H1 (cell line): ENCODE data around the gene OBSCN. TPM values are rescaled to one million over a fixed set of nuclear protein-coding genes. Genes with fewer than 3 reads are reported as not detected.

Source experiments
- CTCF ChIA-PET: fragments of 300-600 bp; sonication (Branson Sonifier 250); formaldehyde crosslinking; loops from one replicate; lab custom pipeline; 2021; ENCODE audit not compliant: partially characterized antibody; lab: Charles Lee
- POLR2A ChIA-PET: fragments of 300-600 bp; sonication (Branson Sonifier 250); formaldehyde crosslinking; loops from one replicate; lab custom pipeline; 2021; ENCODE audit warnings: inconsistent platforms; ENCODE audit not compliant: partially characterized antibody; lab: Charles Lee
- DNase-seq, 2 experiments: peaks; one replicate each; pipeline versions ENCODE4 v3.0.0 to v3.0.0-alpha.2; 2010 to 2022; ENCODE audit warnings: low spot score in 2 of 2, low read depth in 1 of 2, mixed read lengths in 1 of 2
- FAIRE-seq: peaks from 2 replicates; lab custom pipeline; 2011; peaks lifted over from hg19 to GRCh38; lab: Jason Lieb, UNC
- H2AFZ ChIP-seq: 2 replicates; pipeline ENCODE4 v1.8.1; 2012; ENCODE audit warnings: low read length, inconsistent platforms
- H2AK5ac ChIP-seq: 2 replicates; pipeline ENCODE4 v1.6.1; 2013; ENCODE audit warnings: low read depth, low read length
- H2BK120ac ChIP-seq: replicated peaks from 2 replicates; pipeline ENCODE3; 2013; ENCODE audit warnings: low read depth, low read length, inconsistent platforms
- H2BK12ac ChIP-seq: 2 replicates; pipeline ENCODE4 v1.6.1; 2013; ENCODE audit warnings: low read depth, low read length
- H2BK15ac ChIP-seq: 2 replicates; pipeline ENCODE4 v1.6.1; 2013; ENCODE audit warnings: low read length
- H2BK20ac ChIP-seq: 2 replicates; pipeline ENCODE4 v1.6.1; 2013; ENCODE audit warnings: low read length
- H2BK5ac ChIP-seq: 2 replicates; pipeline ENCODE4 v1.6.1; 2013; ENCODE audit warnings: low read depth, low read length
- H3K14ac ChIP-seq: 2 replicates; pipeline ENCODE4 v1.6.1; 2013; ENCODE audit warnings: inconsistent platforms; ENCODE audit not compliant: insufficient read length
- H3K18ac ChIP-seq: 2 replicates; pipeline ENCODE4 v1.6.1; 2013; ENCODE audit warnings: low read length; ENCODE audit errors: extremely low read depth
- H3K23ac ChIP-seq: 2 replicates; pipeline ENCODE4 v1.6.1; 2013; ENCODE audit warnings: inconsistent platforms; ENCODE audit not compliant: insufficient read length
- H3K23me2 ChIP-seq: 2 replicates; pipeline ENCODE4 v1.6.1; 2013; ENCODE audit warnings: low read depth, low read length
- H3K27ac ChIP-seq: 2 replicates; pipeline ENCODE4 v1.6.1; 2011; ENCODE audit warnings: low read depth, low read length, inconsistent platforms
- H3K27me3 ChIP-seq, 4 experiments: replicated peaks in 1 of 4; 1 replicate in 1 of 4; 2 replicates in 3 of 4; pipeline versions ENCODE4 v1.6.1 to v1.8.1; 2011 to 2013; ENCODE audit warnings: low read length in 3 of 4, mild to moderate bottlenecking in 3 of 4, inconsistent platforms in 2 of 4, mixed read lengths in 2 of 4, moderate library complexity in 1 of 4; ENCODE audit not compliant: control insufficient read depth in 3 of 4, insufficient read depth in 3 of 4; ENCODE audit errors: extremely low read depth in 1 of 4
- H3K36me3 ChIP-seq, 4 experiments: 2 replicates each; pipeline versions ENCODE4 v1.6.1 to v1.8.1; 2011 to 2013; ENCODE audit warnings: mild to moderate bottlenecking in 4 of 4, low read length in 3 of 4, moderate library complexity in 2 of 4, control low read depth in 1 of 4, inconsistent platforms in 1 of 4; ENCODE audit not compliant: insufficient read depth in 4 of 4, control insufficient read depth in 2 of 4
- H3K4ac ChIP-seq: replicated peaks from 2 replicates; pipeline ENCODE3; 2013; ENCODE audit warnings: low read length, low read depth, mixed read lengths, inconsistent platforms; ENCODE audit not compliant: insufficient read length
- H3K4me1 ChIP-seq, 4 experiments: replicated peaks in 1 of 4; 1 replicate in 1 of 4; 2 replicates in 3 of 4; pipeline versions ENCODE4 v1.6.1 to v1.8.1; 2011 to 2013; ENCODE audit warnings: low read length in 3 of 4, inconsistent platforms in 2 of 4, mixed read lengths in 1 of 4; ENCODE audit not compliant: insufficient read depth in 4 of 4, control insufficient read depth in 3 of 4
- H3K4me2 ChIP-seq, 2 experiments: 2 replicates each; pipeline versions ENCODE4 v1.6.1 to v1.8.1; 2011 to 2013; ENCODE audit warnings: low read depth in 2 of 2, low read length in 2 of 2, control low read depth in 1 of 2, inconsistent platforms in 1 of 2, mild to moderate bottlenecking in 1 of 2; ENCODE audit not compliant: insufficient read depth in 1 of 2
- H3K4me3 ChIP-seq, 4 experiments: fragments of 200-600, 300-600 bp in 1 of 4; sonication (generic), shearing (Covaris generic), sonication (Bioruptor Twin) in 1 of 4; 2 replicates each; pipeline versions ENCODE4 v1.5.1 to v1.8.1; 2011 to 2016; ENCODE audit warnings: low read length in 4 of 4, low read depth in 3 of 4, control low read depth in 2 of 4, inconsistent platforms in 2 of 4, mild to moderate bottlenecking in 2 of 4, mixed read lengths in 1 of 4, moderate library complexity in 1 of 4; ENCODE audit not compliant: insufficient read depth in 2 of 4; ENCODE audit errors: extremely low read depth in 1 of 4
- H3K56ac ChIP-seq: replicated peaks from 2 replicates; pipeline ENCODE3; 2013; ENCODE audit warnings: low read depth, mild to moderate bottlenecking, mixed read lengths, low read length, inconsistent platforms; ENCODE audit not compliant: insufficient read length
- H3K79me1 ChIP-seq: 2 replicates; pipeline ENCODE4 v1.6.1; 2013; ENCODE audit warnings: low read depth, low read length, control low read depth
- H3K79me2 ChIP-seq, 2 experiments: 2 replicates each; pipeline versions ENCODE4 v1.6.1 to v1.8.1; 2012 to 2013; ENCODE audit warnings: low read length in 2 of 2, mild to moderate bottlenecking in 2 of 2, inconsistent platforms in 1 of 2; ENCODE audit not compliant: insufficient read depth in 2 of 2, control insufficient read depth in 1 of 2
- H3K9ac ChIP-seq, 4 experiments: replicated peaks in 1 of 4; 1 replicate in 1 of 4; 2 replicates in 3 of 4; pipeline versions ENCODE4 v1.6.1 to v1.8.1; 2011 to 2013; ENCODE audit warnings: low read depth in 3 of 4, low read length in 3 of 4, control low read depth in 2 of 4, mild to moderate bottlenecking in 2 of 4, moderate library complexity in 2 of 4, inconsistent platforms in 1 of 4; ENCODE audit errors: extremely low read depth in 1 of 4
- H3K9me3 ChIP-seq, 2 experiments: 2 replicates each; pipeline versions ENCODE4 v1.6.1 to v1.8.1; 2012 to 2013; ENCODE audit warnings: mild to moderate bottlenecking in 2 of 2, moderate library complexity in 2 of 2, control low read depth in 1 of 2, inconsistent platforms in 1 of 2, low read depth in 1 of 2, low read length in 1 of 2, mixed read lengths in 1 of 2; ENCODE audit not compliant: insufficient read depth in 2 of 2
- H4K20me1 ChIP-seq, 2 experiments: replicated peaks in 1 of 2; 2 replicates each; pipeline versions ENCODE3 to v1.8.1; 2011 to 2013; ENCODE audit warnings: inconsistent platforms in 2 of 2, low read length in 2 of 2, mild to moderate bottlenecking in 1 of 2; ENCODE audit not compliant: insufficient read depth in 2 of 2, control insufficient read depth in 1 of 2
- H4K5ac ChIP-seq: 2 replicates; pipeline ENCODE4 v1.6.1; 2013; ENCODE audit warnings: low read length, low read depth, mixed read lengths, inconsistent platforms; ENCODE audit not compliant: insufficient read length
- H4K8ac ChIP-seq: 2 replicates; pipeline ENCODE4 v1.8.0; 2013; ENCODE audit warnings: mild to moderate bottlenecking, moderate library complexity, low read length, inconsistent platforms; ENCODE audit not compliant: insufficient read depth; ENCODE audit errors: extremely low read depth
- H4K91ac ChIP-seq: replicated peaks from 2 replicates; pipeline ENCODE3; 2013; ENCODE audit warnings: low read length, mixed read lengths, inconsistent platforms; ENCODE audit not compliant: insufficient read length
- BACH1 ChIP-seq: IDR thresholded peaks from 2 replicates; pipeline ENCODE4 v1.6.1; 2012; ENCODE audit warnings: low read length, improper control_type of control experiment
- CREB1 ChIP-seq: IDR thresholded peaks from 2 replicates; pipeline ENCODE4 v1.6.1; 2012; ENCODE audit warnings: inconsistent platforms
- CTCF ChIP-seq, 3 experiments: IDR thresholded peaks; 1 replicate in 2 of 3; 2 replicates in 1 of 3; pipeline versions ENCODE4 v1.5.1 to v1.6.1; 2011; ENCODE audit warnings: low read length in 3 of 3, mild to moderate bottlenecking in 3 of 3, inconsistent platforms in 2 of 3, low read depth in 1 of 3, moderate library complexity in 1 of 3; ENCODE audit not compliant: insufficient read depth in 1 of 3; ENCODE audit errors: control extremely low read depth in 1 of 3
- EP300 ChIP-seq, 2 experiments: IDR thresholded peaks; 1 replicate in 1 of 2; 2 replicates in 1 of 2; pipeline ENCODE4 v1.6.1; 2011 to 2012; ENCODE audit warnings: low read depth in 2 of 2, low read length in 2 of 2, mild to moderate bottlenecking in 2 of 2, borderline replicate concordance in 1 of 2, inconsistent platforms in 1 of 2, moderate library complexity in 1 of 2
- FOSL1 ChIP-seq: IDR thresholded peaks from 2 replicates; pipeline ENCODE4 v1.6.1; 2011; ENCODE audit warnings: mild to moderate bottlenecking, low read depth, low read length, moderate library complexity; ENCODE audit not compliant: insufficient read depth
- GABPA ChIP-seq: IDR thresholded peaks from 2 replicates; pipeline ENCODE4 v1.6.1; 2011; ENCODE audit warnings: mild to moderate bottlenecking, low read length, moderate library complexity, borderline replicate concordance; ENCODE audit not compliant: insufficient read depth
- HDAC6 ChIP-seq: IDR thresholded peaks from one replicate; pipeline ENCODE4 v1.7.1; 2012; ENCODE audit warnings: low read depth, mild to moderate bottlenecking, inconsistent platforms, low read length, moderate library complexity
- KDM1A ChIP-seq: fragments of 200-600, 300-600 bp; sonication (generic); IDR thresholded peaks from 2 replicates; pipeline ENCODE4 v1.7.1; 2016; ENCODE audit warnings: mild to moderate bottlenecking, low read length, borderline replicate concordance
- KDM4A ChIP-seq: IDR thresholded peaks from one replicate; pipeline ENCODE4 v1.7.1; 2012; ENCODE audit warnings: low read depth, mild to moderate bottlenecking, moderate library complexity, low read length, inconsistent platforms; ENCODE audit not compliant: severe bottlenecking
- MAFK ChIP-seq: IDR thresholded peaks from 2 replicates; pipeline ENCODE4 v1.6.1; 2012; ENCODE audit warnings: low read depth, mild to moderate bottlenecking, improper control_type of control experiment, low read length
- SIN3A ChIP-seq, 2 experiments: IDR thresholded peaks in 1 of 2; conservative IDR thresholded peaks in 1 of 2; 2 replicates each; pipeline ENCODE4 v1.6.1; 2011 to 2012; ENCODE audit warnings: low read length in 2 of 2, improper control_type of control experiment in 1 of 2, low read depth in 1 of 2, mild to moderate bottlenecking in 1 of 2
- ZNF274 ChIP-seq: IDR thresholded peaks from 2 replicates; pipeline ENCODE4 v1.7.0; 2012; ENCODE audit warnings: low read length, borderline replicate concordance; ENCODE audit errors: extremely low read depth
- polyA plus RNA-seq, 7 experiments: library from polyadenylated mRNA; depleted of rRNA in 3 of 7; stranded (reverse) in 5 of 7; unstranded in 2 of 7; fragments of >200 nt in 5 of 7; fragments of 200-250 nt in 2 of 7; gene quantifications; 1 replicate in 5 of 7; 2 replicates in 1 of 7; 4 replicates in 1 of 7; pipeline versions ENCODE4 v1.2.1 to v1.2.3, GENCODE V29; 2011 to 2013; ENCODE audit warnings: missing spikeins in 2 of 7, mixed read lengths in 2 of 7
- total RNA-seq: library from RNA; stranded (reverse); fragmentation: NEBNext Ultra II Directional; extraction: Animal tissue kit (Norgen Biotek cat#: 25700); gene quantifications from 2 replicates; pipeline ENCODE4 v1.2.1, GENCODE V29; 2021

Gene OBSCN
- total and polyA plus RNA-seq, 2 of the 8 experiments (the other 6 are each of a cell fraction or from before 2014, with no cell fraction given): 7.5 to 28.4 TPM

DNA sequence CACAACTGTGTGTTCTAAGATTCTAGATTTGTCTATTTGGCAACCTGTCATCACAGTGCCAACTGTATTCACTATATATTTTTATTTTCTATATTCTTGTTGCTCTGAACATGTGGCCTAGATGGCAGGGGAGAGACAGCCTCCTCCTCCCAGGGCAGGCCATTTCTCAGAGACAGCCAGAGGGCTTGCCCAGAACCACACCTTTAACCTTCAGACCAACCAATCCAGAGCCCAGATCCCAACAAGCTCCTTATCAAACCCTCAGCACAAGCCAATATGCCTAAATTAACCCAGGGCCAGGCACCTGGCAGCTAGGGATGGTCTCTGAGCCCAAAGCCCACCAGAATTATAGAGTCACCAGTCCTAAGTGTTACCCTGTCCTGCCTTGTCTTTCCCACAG, 179.5 kb downstream of the OBSCN start:
- H3K23me2 ChIP-seq: no peaks in the 10 kb centered on the region; the same call in 1 of the 2 replicates
- H3K4me3 ChIP-seq: no peak overlapping the region
- no peaks in the 10 kb centered on the region for H3K4me1 ChIP-seq
- no peaks in the 10 kb centered on the region for H3K79me2 ChIP-seq
- no peak overlapping the region for H2BK15ac ChIP-seq
- H2BK120ac ChIP-seq: no peak overlapping the region
- H4K91ac ChIP-seq: no peak overlapping the region
- H3K56ac ChIP-seq: no peak overlapping the region
- ChIA-PET CTCF (no interaction called here), POLR2A (interaction anchor here (1.7 to 2.7 kb wide), 2 partner anchors 16 to 70 kb away, joined by 5 to 6 read pairs; a partner anchor contains a TSS)
- no peak overlapping the region for H2BK12ac ChIP-seq
- H4K8ac ChIP-seq: no peak overlapping the region; the same call in 1 of the 2 replicates
- no peak overlapping the region for H3K4me2 ChIP-seq
- peaks cover 2% of the 10 kb centered on the region; the same call in 1 of the 2 replicates for H3K79me1 ChIP-seq
- no peak overlapping the region for H3K9ac ChIP-seq
- H3K27ac ChIP-seq: no peak overlapping the region
- no peak for DNase-seq
- H3K23ac ChIP-seq: no peak overlapping the region
- no peak overlapping the region for H4K5ac ChIP-seq
- H3K36me3 ChIP-seq: peaks cover 0 to 1% (median 0%) of the 10 kb centered on the region in 4 experiments; a peak in 1 of 8 replicates
- no peak overlapping the region for H3K4ac ChIP-seq
- peaks cover 0 to 9% of the 10 kb centered on the region in 2 experiments for H4K20me1 ChIP-seq
- H3K18ac ChIP-seq: no peak overlapping the region
- no peaks in the 10 kb centered on the region for H3K9me3 ChIP-seq
- H3K27me3 ChIP-seq: no peaks in the 10 kb centered on the region; a peak in 2 of 7 replicates
- no peak for FAIRE-seq
- no peak overlapping the region for H3K14ac ChIP-seq
- H2BK5ac ChIP-seq: no peak overlapping the region
- H2AFZ ChIP-seq: no peak overlapping the region
- H2BK20ac ChIP-seq: no peak overlapping the region
- no peak overlapping the region for H2AK5ac ChIP-seq
- no peak for TF ChIP-seq GABPA
- no peak for TF ChIP-seq BACH1
- no peak for TF ChIP-seq FOSL1
- TF ChIP-seq HDAC6: no peak
- no peak for TF ChIP-seq MAFK
- no peak for TF ChIP-seq KDM4A
- TF ChIP-seq ZNF274: no peak
- TF ChIP-seq CREB1: no peak
- TF ChIP-seq KDM1A: no peak
- TF ChIP-seq CTCF (IDR thresholded peaks at IDR 0.05; ENCODE audit: control extremely low read depth in 1 of 3, insufficient read depth in 1 of 3, low read depth in 1 of 3, low read length in 3 of 3): no peak
- TF ChIP-seq EP300 (IDR thresholded peaks at IDR 0.05; ENCODE audit: borderline replicate concordance in 1 of 2, low read depth in 2 of 2, low read length in 2 of 2): no peak
- TF ChIP-seq SIN3A (conservative IDR thresholded peaks at IDR 0.05 in 1 of 2, IDR thresholded peaks at IDR 0.05 in 1 of 2; ENCODE audit: low read depth in 1 of 2, low read length in 2 of 2): no peak
